22Rv1 (cell line): Measurements from ENCODE around the gene GABARAPL2.
"Not testable (repeated sequence)": the region's sequence is repeated elsewhere in the genome, so short reads cannot be mapped to it uniquely, and the experiment has no call there.

Source experiments
- H3K27ac ChIP-seq: fragments of 450-650 bp; 2 replicates; pipeline ENCODE4 v1.5.1; 2017
- CTCF ChIP-seq: fragments of 450-650 bp; IDR thresholded peaks from 2 replicates; pipeline ENCODE4 v1.5.1; 2017; ENCODE audit warnings: mild to moderate bottlenecking
- ZFX ChIP-seq: fragments of 450-650 bp; IDR thresholded peaks from 2 replicates; pipeline ENCODE4 v1.6.1; 2017; ENCODE audit warnings: antibody characterized with exemption, borderline replicate concordance

GABARAPL2 gene

GRCh38 chr16:75532142-75532765 is 33.9 kb upstream of the GABARAPL2 start:
- H3K27ac ChIP-seq = no peak overlapping the region
- TF ChIP-seq CTCF (no peak), ZFX (no peak)

- H3K27ac ChIP-seq = no peak overlapping the region
- TF ChIP-seq CTCF (no peak), ZFX (no peak)
Measured at GRCh38 chr16:75532791-75533190, 33.4 kb upstream of the GABARAPL2 start.

DNA sequence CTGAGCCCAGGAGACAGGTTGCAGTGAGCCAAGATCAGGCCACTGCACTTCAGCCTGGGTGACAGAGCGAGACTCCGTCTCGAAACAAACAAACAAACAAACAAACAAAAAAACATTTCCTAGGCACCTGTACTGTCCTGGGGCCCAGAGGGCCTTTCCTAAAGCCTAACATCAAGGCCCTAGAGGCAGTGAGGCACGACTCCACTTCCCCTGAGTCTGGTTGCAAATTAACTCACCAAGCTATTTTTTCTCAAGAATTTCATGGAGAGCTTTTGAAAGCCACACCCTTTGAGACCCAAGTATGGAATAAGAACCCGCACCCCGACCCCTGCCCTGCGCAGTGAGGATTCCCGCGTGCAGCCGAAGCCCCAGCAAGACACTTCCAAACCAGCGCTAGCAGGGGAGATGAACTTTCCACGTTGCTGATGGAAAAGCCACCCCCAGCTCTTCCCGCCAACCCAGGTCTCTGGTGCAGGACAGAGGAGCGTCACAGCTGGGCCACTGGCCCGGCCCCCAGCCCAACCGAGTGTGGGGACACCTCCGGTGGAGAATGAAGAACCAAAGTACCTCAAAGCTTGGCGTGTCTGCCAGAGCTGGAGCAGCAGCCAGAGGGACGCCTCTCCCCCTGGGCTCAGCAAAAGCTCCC is 31.5 kb upstream of the GABARAPL2 start:
- H3K27ac ChIP-seq = no peak overlapping the region
- no peak for TF ChIP-seq ZFX
- no peak for TF ChIP-seq CTCF

- no peak overlapping the region for H3K27ac ChIP-seq
- TF ChIP-seq ZFX (no peak), CTCF (no peak)
Measured at GRCh38 chr16:75535211-75535843, 30.9 kb upstream of the GABARAPL2 start.

- TF ChIP-seq ZFX (no peak), CTCF (no peak)
- H3K27ac ChIP-seq = no peak within 1 kb of the TSS
Measured at GRCh38 chr16:75535901-75536300, 30.3 kb upstream of the GABARAPL2 start, which contains the start of gene CHST5. TSS of gene CHST5 (minus strand) at chr16:75536108. CDS start at chr16:75530384, 5,724 bp downstream.

- H3K27ac ChIP-seq = no peak overlapping the region
- TF ChIP-seq CTCF = no peak
- no peak for TF ChIP-seq ZFX
Measured at GRCh38 chr16:75537776-75538175, 28.4 kb upstream of the GABARAPL2 start.

- H3K27ac ChIP-seq = not testable (repeated sequence)
Measured at GRCh38 chr16:75538882-75539565, 27.2 kb upstream of the GABARAPL2 start.
